ENCODE measurements around the gene ADAP2.
A peak's percentile ranks its signal among the peaks of the same experiment; 100 is the strongest.
"Not testable (repeated sequence)": the region's sequence is repeated elsewhere in the genome, so short reads cannot be mapped to it uniquely, and the experiment has no call there.

The ADAP2 gene

GRCh38 chr17:30908717-30909420, 12.9 kb upstream of the ADAP2 start:
- Histone ChIP-seq H3K4me2 (ENCODE audit: low read depth, low read length) (peak overlapping the region; percentile 30), H3K9me3 (replicated peaks; ENCODE audit: insufficient read depth, low read length) (no peaks in the 10 kb centered on the region), H3K4me1 (ENCODE audit: low read length) (no peaks in the 10 kb centered on the region), H2AFZ (ENCODE audit: low read length) (no peak overlapping the region), H3K36me3 (replicated peaks; ENCODE audit: insufficient read depth, low read length) (no peaks in the 10 kb centered on the region), H3K4me3 (ENCODE audit: low read length) (no peak overlapping the region; the same call in 1 of the 2 replicates), H4K20me1 (ENCODE audit: insufficient read depth, low read length) (no peaks in the 10 kb centered on the region), H3F3A (ENCODE audit: insufficient read depth, low read length) (peaks cover 13% of the 10 kb centered on the region), H3K9me2 (replicated peaks; ENCODE audit: insufficient read depth, low read length) (no peaks in the 10 kb centered on the region), H3K79me2 (ENCODE audit: low read length) (peaks cover 27% of the 10 kb centered on the region), H3K9ac (ENCODE audit: low read length) (no peak overlapping the region; the same call in 1 of the 2 replicates), H3K27ac (ENCODE audit: low read length) (peak overlapping the region; percentile 44; the same call in 1 of the 2 replicates), H3K27me3 (replicated peaks; ENCODE audit: insufficient read depth, low read length) (no peaks in the 10 kb centered on the region)
- TF ChIP-seq EZH2 (optimal IDR thresholded peaks at IDR 0.05; ENCODE audit: low read depth, low read length): no peak
- TF ChIP-seq, protein P1, sequence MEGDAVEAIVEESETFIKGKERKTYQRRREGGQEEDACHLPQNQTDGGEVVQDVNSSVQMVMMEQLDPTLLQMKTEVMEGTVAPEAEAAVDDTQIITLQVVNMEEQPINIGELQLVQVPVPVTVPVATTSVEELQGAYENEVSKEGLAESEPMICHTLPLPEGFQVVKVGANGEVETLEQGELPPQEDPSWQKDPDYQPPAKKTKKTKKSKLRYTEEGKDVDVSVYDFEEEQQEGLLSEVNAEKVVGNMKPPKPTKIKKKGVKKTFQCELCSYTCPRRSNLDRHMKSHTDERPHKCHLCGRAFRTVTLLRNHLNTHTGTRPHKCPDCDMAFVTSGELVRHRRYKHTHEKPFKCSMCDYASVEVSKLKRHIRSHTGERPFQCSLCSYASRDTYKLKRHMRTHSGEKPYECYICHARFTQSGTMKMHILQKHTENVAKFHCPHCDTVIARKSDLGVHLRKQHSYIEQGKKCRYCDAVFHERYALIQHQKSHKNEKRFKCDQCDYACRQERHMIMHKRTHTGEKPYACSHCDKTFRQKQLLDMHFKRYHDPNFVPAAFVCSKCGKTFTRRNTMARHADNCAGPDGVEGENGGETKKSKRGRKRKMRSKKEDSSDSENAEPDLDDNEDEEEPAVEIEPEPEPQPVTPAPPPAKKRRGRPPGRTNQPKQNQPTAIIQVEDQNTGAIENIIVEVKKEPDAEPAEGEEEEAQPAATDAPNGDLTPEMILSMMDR (IDR thresholded peaks at IDR 0.05; ENCODE audit: low read length): no peak
- no peak for TF ChIP-seq EZH2phosphoT487 (IDR thresholded peaks at IDR 0.05; ENCODE audit: low read length)
- DNase-seq: no peak

DNA sequence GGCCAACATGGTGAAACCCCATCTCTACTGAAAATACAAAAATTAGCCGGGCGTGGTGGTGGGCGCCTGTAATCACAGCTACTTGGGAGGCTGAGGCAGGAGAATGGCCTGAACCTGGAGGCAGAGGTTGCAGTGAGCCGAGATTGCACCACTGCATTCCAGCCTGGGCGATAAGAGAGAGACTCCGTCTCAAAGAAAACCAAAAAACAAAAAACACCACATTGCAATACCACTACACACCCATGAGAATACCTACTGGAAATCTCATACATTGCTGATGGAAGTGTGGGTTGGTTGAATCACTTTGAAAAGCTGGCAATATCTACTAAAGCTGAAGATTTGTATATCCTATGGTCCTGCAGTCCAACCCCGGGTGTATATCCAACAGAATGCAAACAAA, 11.6 kb upstream of the ADAP2 start:
- not testable (repeated sequence) for H3K4me3 ChIP-seq (ENCODE audit: low read length); H3K27ac ChIP-seq (ENCODE audit: low read length); DNase-seq; H3K9ac ChIP-seq (ENCODE audit: low read length); H3K4me1 ChIP-seq (ENCODE audit: low read length); H4K20me1 ChIP-seq (ENCODE audit: insufficient read depth, low read length); H3K4me2 ChIP-seq (ENCODE audit: low read depth, low read length); H3K9me3 ChIP-seq (replicated peaks; ENCODE audit: insufficient read depth, low read length); H3K27me3 ChIP-seq (replicated peaks; ENCODE audit: insufficient read depth, low read length); H3K9me2 ChIP-seq (replicated peaks; ENCODE audit: insufficient read depth, low read length); H3K36me3 ChIP-seq (replicated peaks; ENCODE audit: insufficient read depth, low read length); H2AFZ ChIP-seq (ENCODE audit: low read length)
- Histone ChIP-seq H3K79me2 (ENCODE audit: low read length) (peaks cover 16% of the 10 kb centered on the region), H3F3A (ENCODE audit: insufficient read depth, low read length) (peaks cover 13% of the 10 kb centered on the region)

GRCh38 chr17:30913955-30914354, 7.8 kb upstream of the ADAP2 start:
- Histone ChIP-seq H3K79me2 (ENCODE audit: low read length) (no peaks in the 10 kb centered on the region), H3K27me3 (replicated peaks; ENCODE audit: insufficient read depth, low read length) (no peaks in the 10 kb centered on the region)
- TF ChIP-seq EZH2phosphoT487 (IDR thresholded peaks at IDR 0.05; ENCODE audit: low read length) (no peak), EZH2 (optimal IDR thresholded peaks at IDR 0.05; ENCODE audit: low read depth, low read length) (no peak)

DNA sequence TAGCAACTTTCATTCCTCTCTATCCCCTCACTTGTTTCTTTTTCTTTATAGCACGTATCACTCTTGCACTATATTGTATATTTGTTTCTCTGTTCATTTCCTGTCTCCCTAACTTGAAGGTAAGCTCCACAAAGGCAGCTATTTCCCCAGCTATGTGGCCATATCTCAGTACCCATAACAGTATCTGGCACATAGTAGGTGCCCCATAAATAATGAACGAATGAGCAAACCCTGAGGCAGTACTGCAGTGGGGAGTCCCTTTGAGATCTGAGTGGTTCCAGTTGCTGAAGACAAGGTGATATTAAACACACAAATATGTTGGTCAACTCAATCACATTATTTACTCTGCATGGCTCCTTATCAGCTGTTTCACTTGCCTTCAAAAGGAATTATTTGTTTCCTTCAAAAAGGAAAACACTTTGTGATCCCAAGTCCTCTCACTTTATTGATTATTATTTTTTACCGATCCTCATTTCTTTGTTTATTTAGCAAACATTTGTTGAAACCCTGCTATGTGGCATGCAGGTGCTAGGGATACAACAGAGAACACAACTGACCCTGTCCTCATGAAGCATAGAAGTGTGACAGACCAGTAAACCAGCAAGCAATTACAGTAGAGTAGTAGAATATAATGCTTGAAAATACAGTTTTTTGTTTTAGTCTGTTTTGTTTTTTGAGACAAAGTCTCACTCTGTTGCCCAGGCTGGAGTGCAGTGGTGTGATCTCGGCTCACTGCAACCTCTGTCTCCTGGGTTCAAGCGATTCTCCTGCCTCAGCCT, 5.7 kb upstream of the ADAP2 start:
- H3K4me2 ChIP-seq (ENCODE audit: low read depth, low read length): no peak overlapping the region
- no peaks in the 10 kb centered on the region for H3K36me3 ChIP-seq (replicated peaks; ENCODE audit: insufficient read depth, low read length)
- H3K27me3 ChIP-seq (replicated peaks; ENCODE audit: insufficient read depth, low read length): no peaks in the 10 kb centered on the region
- no peak overlapping the region for H3K9ac ChIP-seq (ENCODE audit: low read length)
- no peak overlapping the region for H2AFZ ChIP-seq (ENCODE audit: low read length)
- no peak overlapping the region for H3K27ac ChIP-seq (ENCODE audit: low read length)
- H4K20me1 ChIP-seq (ENCODE audit: insufficient read depth, low read length): no peaks in the 10 kb centered on the region
- H3F3A ChIP-seq (ENCODE audit: insufficient read depth, low read length): no peaks in the 10 kb centered on the region
- H3K4me1 ChIP-seq (ENCODE audit: low read length): 0 out of 2 replicates have a peak, but pooled peaks cover 1% of the 10 kb centered on the region
- no peak for TF ChIP-seq EZH2phosphoT487 (IDR thresholded peaks at IDR 0.05; ENCODE audit: low read length)
- TF ChIP-seq, protein P1 (IDR thresholded peaks at IDR 0.05; ENCODE audit: low read length): no peak
- no peak for TF ChIP-seq EZH2 (optimal IDR thresholded peaks at IDR 0.05; ENCODE audit: low read depth, low read length)
- no peaks in the 10 kb centered on the region for H3K79me2 ChIP-seq (ENCODE audit: low read length)
- H3K4me3 ChIP-seq (ENCODE audit: low read length): no peak overlapping the region
- DNase-seq: no peak
- no peaks in the 10 kb centered on the region for H3K9me2 ChIP-seq (replicated peaks; ENCODE audit: insufficient read depth, low read length)
- no peaks in the 10 kb centered on the region for H3K9me3 ChIP-seq (replicated peaks; ENCODE audit: insufficient read depth, low read length)

More at GRCh38 chr17:30913955-30914354, 7.8 kb upstream of the ADAP2 start:
- H3K9ac ChIP-seq (ENCODE audit: low read length): no peak overlapping the region
- no peaks in the 10 kb centered on the region for H3K36me3 ChIP-seq (replicated peaks; ENCODE audit: insufficient read depth, low read length)
- H3K9me2 ChIP-seq (replicated peaks; ENCODE audit: insufficient read depth, low read length): no peaks in the 10 kb centered on the region
- no peak overlapping the region for H2AFZ ChIP-seq (ENCODE audit: low read length)
- no peaks in the 10 kb centered on the region for H3K9me3 ChIP-seq (replicated peaks; ENCODE audit: insufficient read depth, low read length)
- H3K4me3 ChIP-seq (ENCODE audit: low read length): no peak overlapping the region
- DNase-seq: no peak
- H3K4me2 ChIP-seq (ENCODE audit: low read depth, low read length): no peak overlapping the region
- no peaks in the 10 kb centered on the region for H4K20me1 ChIP-seq (ENCODE audit: insufficient read depth, low read length)
- peaks cover 6% of the 10 kb centered on the region for H3F3A ChIP-seq (ENCODE audit: insufficient read depth, low read length)
- no peak overlapping the region for H3K27ac ChIP-seq (ENCODE audit: low read length)
- no peaks in the 10 kb centered on the region for H3K4me1 ChIP-seq (ENCODE audit: low read length)

Data from MM.1S (cell line).